WTC11 (cell line): Measurements from ENCODE around the gene SLC22A12. TPM values are rescaled to one million over a fixed set of nuclear protein-coding genes. Genes with fewer than 3 reads are reported as not detected.

ENCODE experiments used
- CREB1 ChIP-seq: sonication (generic); formaldehyde crosslinking; IDR thresholded peaks from 2 replicates; pipeline ENCODE4 v1.8.0; 2023; ENCODE audit warnings: mild to moderate bottlenecking, missing genetic modification reagents
- E2F5 ChIP-seq: sonication (generic); formaldehyde crosslinking; IDR thresholded peaks from 2 replicates; pipeline ENCODE4 v1.8.1; 2022; ENCODE audit warnings: mild to moderate bottlenecking, moderate library complexity, missing genetic modification reagents
- ETV6 ChIP-seq: sonication (generic); formaldehyde crosslinking; IDR thresholded peaks from 2 replicates; pipeline ENCODE4 v1.8.1; 2022; ENCODE audit warnings: mild to moderate bottlenecking, missing genetic modification reagents
- FOXK1 ChIP-seq: sonication (generic); formaldehyde crosslinking; IDR thresholded peaks from 2 replicates; pipeline ENCODE4 v1.8.0; 2022; ENCODE audit warnings: mild to moderate bottlenecking, moderate library complexity, missing genetic modification reagents
- FOXP1 ChIP-seq: sonication (generic); formaldehyde crosslinking; IDR thresholded peaks from 2 replicates; pipeline ENCODE4 v1.8.0; 2022; ENCODE audit warnings: missing genetic modification reagents, mild to moderate bottlenecking, moderate library complexity, borderline replicate concordance
- FOXP4 ChIP-seq: sonication (generic); formaldehyde crosslinking; IDR thresholded peaks from 2 replicates; pipeline ENCODE4 v1.8.0; 2022; ENCODE audit warnings: mild to moderate bottlenecking, missing genetic modification reagents
- GABPB1 ChIP-seq: sonication (generic); formaldehyde crosslinking; IDR thresholded peaks from 2 replicates; pipeline ENCODE4 v1.8.1; 2023; ENCODE audit warnings: mild to moderate bottlenecking, missing genetic modification reagents
- HMGXB4 ChIP-seq: sonication (generic); formaldehyde crosslinking; IDR thresholded peaks from 2 replicates; pipeline ENCODE4 v1.8.1; 2023; ENCODE audit warnings: mild to moderate bottlenecking, moderate library complexity, missing genetic modification reagents
- IRF2 ChIP-seq: sonication (generic); formaldehyde crosslinking; IDR thresholded peaks from 2 replicates; pipeline ENCODE4 v1.8.0; 2022; ENCODE audit warnings: low read depth, missing genetic modification reagents, borderline replicate concordance
- MXD4 ChIP-seq: fragments of 250-450 bp; sonication (Bioruptor Pico); IDR thresholded peaks from 2 replicates; pipeline ENCODE4 v1.8.0; 2021; ENCODE audit warnings: mild to moderate bottlenecking, moderate library complexity, borderline replicate concordance
- NFE2L1 ChIP-seq: sonication (generic); formaldehyde crosslinking; IDR thresholded peaks from 2 replicates; pipeline ENCODE4 v1.8.1; 2023; ENCODE audit warnings: missing genetic modification reagents
- NFYB ChIP-seq: sonication (generic); formaldehyde crosslinking; conservative IDR thresholded peaks from 2 replicates; pipeline ENCODE4 v1.8.0; 2022; ENCODE audit warnings: low read depth, missing genetic modification reagents
- NR2C2 ChIP-seq: sonication (generic); formaldehyde crosslinking; IDR thresholded peaks from 2 replicates; pipeline ENCODE4 v1.8.0; 2022; ENCODE audit warnings: mild to moderate bottlenecking, missing genetic modification reagents
- SMAD3 ChIP-seq: sonication (generic); formaldehyde crosslinking; IDR thresholded peaks from 2 replicates; pipeline ENCODE4 v1.8.0; 2022; ENCODE audit warnings: missing genetic modification reagents, mild to moderate bottlenecking, borderline replicate concordance
- SP1 ChIP-seq: sonication (generic); formaldehyde crosslinking; conservative IDR thresholded peaks from 2 replicates; pipeline ENCODE4 v1.8.1; 2022; ENCODE audit warnings: missing genetic modification reagents
- TEAD1 ChIP-seq: sonication (generic); formaldehyde crosslinking; IDR thresholded peaks from 2 replicates; pipeline ENCODE4 v1.8.0; 2022; ENCODE audit warnings: mild to moderate bottlenecking, missing genetic modification reagents
- TEAD4 ChIP-seq: sonication (generic); formaldehyde crosslinking; IDR thresholded peaks from 2 replicates; pipeline ENCODE4 v1.8.0; 2022; ENCODE audit warnings: mild to moderate bottlenecking, missing genetic modification reagents
- USF1 ChIP-seq: sonication (generic); formaldehyde crosslinking; IDR thresholded peaks from 2 replicates; pipeline ENCODE4 v1.8.0; 2022; ENCODE audit warnings: mild to moderate bottlenecking, missing genetic modification reagents
- ZMAT4 ChIP-seq: fragments of 250-450 bp; sonication (Bioruptor Pico); IDR thresholded peaks from 2 replicates; pipeline ENCODE4 v1.9.0; 2021; ENCODE audit warnings: mild to moderate bottlenecking
- ZNF121 ChIP-seq: sonication (generic); formaldehyde crosslinking; IDR thresholded peaks from 2 replicates; pipeline ENCODE4 v1.8.0; 2023; ENCODE audit warnings: missing genetic modification reagents
- ZNF317 ChIP-seq: sonication (generic); formaldehyde crosslinking; IDR thresholded peaks from 2 replicates; pipeline ENCODE4 v1.8.1; 2023; ENCODE audit warnings: low read depth, mild to moderate bottlenecking, moderate library complexity, missing genetic modification reagents, borderline replicate concordance
- total RNA-seq: library from RNA; stranded (reverse); gene quantifications from 3 replicates; pipeline ENCODE4 v1.2.3, GENCODE V29; 2021
- TF ChIP-seq, protein P1 (sequence below): sonication (generic); formaldehyde crosslinking; IDR thresholded peaks from 2 replicates; pipeline ENCODE4 v1.8.0; 2023; ENCODE audit warnings: missing genetic modification reagents, mild to moderate bottlenecking, borderline replicate concordance
- TF ChIP-seq, protein P2 (sequence below): sonication (generic); formaldehyde crosslinking; IDR thresholded peaks from 2 replicates; pipeline ENCODE4 v1.8.0; 2023; ENCODE audit warnings: missing genetic modification reagents
- TF ChIP-seq, protein P3 (sequence below): sonication (generic); formaldehyde crosslinking; IDR thresholded peaks from 2 replicates; pipeline ENCODE4 v1.8.1; 2023; ENCODE audit warnings: mild to moderate bottlenecking, missing genetic modification reagents
- TF ChIP-seq, protein P4 (sequence below): sonication (generic); formaldehyde crosslinking; IDR thresholded peaks from 2 replicates; pipeline ENCODE4 v1.8.1; 2023; ENCODE audit warnings: mild to moderate bottlenecking, missing genetic modification reagents, moderate library complexity

The SLC22A12 gene
- total RNA-seq, 1 experiment from 2014 or later, result not detected

GRCh38 chr11:64629796-64630562 is 39.0 kb downstream of the SLC22A12 start (continued):
- TF ChIP-seq CREB1 (CRISPR knock-in tag) (peak; percentile 72; the same call in 1 of the 2 replicates), HMGXB4 (no peak), ZMAT4 (CRISPR knock-in tag) (no peak), TEAD4 (CRISPR knock-in tag) (0 out of 2 replicates have a peak, but pooled peaks have one; percentile 34), NR2C2 (CRISPR knock-in tag) (no peak), ZNF317 (0 out of 2 replicates have a peak, but pooled peaks have one; percentile 35), GABPB1 (no peak), E2F5 (CRISPR knock-in tag) (peak; percentile 52; the same call in 1 of the 2 replicates), FOXP1 (CRISPR knock-in tag) (peak; percentile 90; the same call in 1 of the 2 replicates), IRF2 (CRISPR knock-in tag) (no peak), ETV6 (CRISPR knock-in tag) (peak; percentile 38; the same call in 1 of the 2 replicates), NFE2L1 (CRISPR knock-in tag) (peak; percentile 75; the same call in 1 of the 2 replicates), USF1 (peak; percentile 80), NFYB (CRISPR knock-in tag) (0 out of 2 replicates have a peak, but pooled peaks have one; percentile 14), SP1 (CRISPR knock-in tag) (peak; percentile 76), FOXP4 (CRISPR knock-in tag) (peak; percentile 96), ZNF121 (CRISPR knock-in tag) (peak; percentile 28; the same call in 1 of the 2 replicates), MXD4 (CRISPR knock-in tag) (no peak), TEAD1 (peak; percentile 49; the same call in 1 of the 2 replicates), SMAD3 (CRISPR knock-in tag) (0 out of 2 replicates have a peak, but pooled peaks have one; percentile 27), FOXK1 (CRISPR knock-in tag) (peak; percentile 81)
- TF ChIP-seq, protein P1, sequence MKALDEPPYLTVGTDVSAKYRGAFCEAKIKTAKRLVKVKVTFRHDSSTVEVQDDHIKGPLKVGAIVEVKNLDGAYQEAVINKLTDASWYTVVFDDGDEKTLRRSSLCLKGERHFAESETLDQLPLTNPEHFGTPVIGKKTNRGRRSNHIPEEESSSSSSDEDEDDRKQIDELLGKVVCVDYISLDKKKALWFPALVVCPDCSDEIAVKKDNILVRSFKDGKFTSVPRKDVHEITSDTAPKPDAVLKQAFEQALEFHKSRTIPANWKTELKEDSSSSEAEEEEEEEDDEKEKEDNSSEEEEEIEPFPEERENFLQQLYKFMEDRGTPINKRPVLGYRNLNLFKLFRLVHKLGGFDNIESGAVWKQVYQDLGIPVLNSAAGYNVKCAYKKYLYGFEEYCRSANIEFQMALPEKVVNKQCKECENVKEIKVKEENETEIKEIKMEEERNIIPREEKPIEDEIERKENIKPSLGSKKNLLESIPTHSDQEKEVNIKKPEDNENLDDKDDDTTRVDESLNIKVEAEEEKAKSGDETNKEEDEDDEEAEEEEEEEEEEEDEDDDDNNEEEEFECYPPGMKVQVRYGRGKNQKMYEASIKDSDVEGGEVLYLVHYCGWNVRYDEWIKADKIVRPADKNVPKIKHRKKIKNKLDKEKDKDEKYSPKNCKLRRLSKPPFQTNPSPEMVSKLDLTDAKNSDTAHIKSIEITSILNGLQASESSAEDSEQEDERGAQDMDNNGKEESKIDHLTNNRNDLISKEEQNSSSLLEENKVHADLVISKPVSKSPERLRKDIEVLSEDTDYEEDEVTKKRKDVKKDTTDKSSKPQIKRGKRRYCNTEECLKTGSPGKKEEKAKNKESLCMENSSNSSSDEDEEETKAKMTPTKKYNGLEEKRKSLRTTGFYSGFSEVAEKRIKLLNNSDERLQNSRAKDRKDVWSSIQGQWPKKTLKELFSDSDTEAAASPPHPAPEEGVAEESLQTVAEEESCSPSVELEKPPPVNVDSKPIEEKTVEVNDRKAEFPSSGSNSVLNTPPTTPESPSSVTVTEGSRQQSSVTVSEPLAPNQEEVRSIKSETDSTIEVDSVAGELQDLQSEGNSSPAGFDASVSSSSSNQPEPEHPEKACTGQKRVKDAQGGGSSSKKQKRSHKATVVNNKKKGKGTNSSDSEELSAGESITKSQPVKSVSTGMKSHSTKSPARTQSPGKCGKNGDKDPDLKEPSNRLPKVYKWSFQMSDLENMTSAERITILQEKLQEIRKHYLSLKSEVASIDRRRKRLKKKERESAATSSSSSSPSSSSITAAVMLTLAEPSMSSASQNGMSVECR (CRISPR knock-in tag), result no peak
- TF ChIP-seq, protein P2, sequence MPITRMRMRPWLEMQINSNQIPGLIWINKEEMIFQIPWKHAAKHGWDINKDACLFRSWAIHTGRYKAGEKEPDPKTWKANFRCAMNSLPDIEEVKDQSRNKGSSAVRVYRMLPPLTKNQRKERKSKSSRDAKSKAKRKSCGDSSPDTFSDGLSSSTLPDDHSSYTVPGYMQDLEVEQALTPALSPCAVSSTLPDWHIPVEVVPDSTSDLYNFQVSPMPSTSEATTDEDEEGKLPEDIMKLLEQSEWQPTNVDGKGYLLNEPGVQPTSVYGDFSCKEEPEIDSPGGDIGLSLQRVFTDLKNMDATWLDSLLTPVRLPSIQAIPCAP (CRISPR knock-in tag), result peak; percentile 86; the same call in 1 of the 2 replicates
- TF ChIP-seq, protein P3, sequence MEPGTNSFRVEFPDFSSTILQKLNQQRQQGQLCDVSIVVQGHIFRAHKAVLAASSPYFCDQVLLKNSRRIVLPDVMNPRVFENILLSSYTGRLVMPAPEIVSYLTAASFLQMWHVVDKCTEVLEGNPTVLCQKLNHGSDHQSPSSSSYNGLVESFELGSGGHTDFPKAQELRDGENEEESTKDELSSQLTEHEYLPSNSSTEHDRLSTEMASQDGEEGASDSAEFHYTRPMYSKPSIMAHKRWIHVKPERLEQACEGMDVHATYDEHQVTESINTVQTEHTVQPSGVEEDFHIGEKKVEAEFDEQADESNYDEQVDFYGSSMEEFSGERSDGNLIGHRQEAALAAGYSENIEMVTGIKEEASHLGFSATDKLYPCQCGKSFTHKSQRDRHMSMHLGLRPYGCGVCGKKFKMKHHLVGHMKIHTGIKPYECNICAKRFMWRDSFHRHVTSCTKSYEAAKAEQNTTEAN (CRISPR knock-in tag), result no peak
- TF ChIP-seq, protein P4, sequence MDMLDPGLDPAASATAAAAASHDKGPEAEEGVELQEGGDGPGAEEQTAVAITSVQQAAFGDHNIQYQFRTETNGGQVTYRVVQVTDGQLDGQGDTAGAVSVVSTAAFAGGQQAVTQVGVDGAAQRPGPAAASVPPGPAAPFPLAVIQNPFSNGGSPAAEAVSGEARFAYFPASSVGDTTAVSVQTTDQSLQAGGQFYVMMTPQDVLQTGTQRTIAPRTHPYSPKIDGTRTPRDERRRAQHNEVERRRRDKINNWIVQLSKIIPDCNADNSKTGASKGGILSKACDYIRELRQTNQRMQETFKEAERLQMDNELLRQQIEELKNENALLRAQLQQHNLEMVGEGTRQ (CRISPR knock-in tag), result peak; percentile 76
